ENCODE results near the gene HIPK2. TPM values are rescaled to one million over a fixed set of nuclear protein-coding genes. Genes with fewer than 3 reads are reported as not detected.

Gene HIPK2
- total RNA-seq, 1 donor from 2014 or later: 45.1 TPM

- no peak within 1 kb of the TSS for H3K4me3 ChIP-seq (ENCODE audit: low read depth, low read length)
- DNase-seq (ENCODE audit: low read depth): no peak
- no peak for TF ChIP-seq CTCF (conservative IDR thresholded peaks at IDR 0.05; ENCODE audit: low read depth, low read length)
These were observed 254.4 kb downstream of the HIPK2 start, which contains the start of gene CLEC2L for GRCh38 chr7:139523199-139523941. CLEC2L (plus strand) TSS chr7:139523685; CDS start chr7:139523928, 243 bp downstream.

- no peak overlapping the region for H3K4me3 ChIP-seq (ENCODE audit: low read depth, low read length)
These were observed 255.0 kb downstream of the HIPK2 start for GRCh38 chr7:139522830-139523198.

GRCh38 chr7:139521439-139521838 lies 256.4 kb downstream of the HIPK2 start:
- no peak for TF ChIP-seq CTCF (conservative IDR thresholded peaks at IDR 0.05; ENCODE audit: low read depth, low read length)
- no peak overlapping the region for H3K4me3 ChIP-seq (ENCODE audit: low read depth, low read length)
- no peak for DNase-seq (ENCODE audit: low read depth)

More at GRCh38 chr7:139522830-139523198, 255.0 kb downstream of the HIPK2 start:
- DNase-seq (ENCODE audit: low read depth): no peak
- no peak for TF ChIP-seq CTCF (conservative IDR thresholded peaks at IDR 0.05; ENCODE audit: low read depth, low read length)

GRCh38 chr7:139515266-139515665 lies 262.5 kb downstream of the HIPK2 start:
- no peak for DNase-seq (ENCODE audit: low read depth)
- TF ChIP-seq CTCF (conservative IDR thresholded peaks at IDR 0.05; ENCODE audit: low read depth, low read length): no peak
- no peak overlapping the region for H3K4me3 ChIP-seq (ENCODE audit: low read depth, low read length)

Other genes starting within 250 kb of the HIPK2 start
- gene TBXAS1, start 51.3 kb upstream of the HIPK2 start, total RNA-seq: 11.1 and 20.0 TPM in 2 replicates

All from epithelial cell of proximal tubule (primary cell).